Parathyroid adenoma (tissue), 2 donors: ENCODE measurements around the gene VAPB.

Experiments
- H2AFZ ChIP-seq: fragments of 300-600 bp; sonication (generic); one replicate; pipeline ENCODE4 v1.7.0; 2017; ENCODE audit warnings: antibody characterized with exemption, mild to moderate bottlenecking
- H3K27ac ChIP-seq: fragments of 300-600 bp; sonication (generic); one replicate; pipeline ENCODE4 v1.7.0; 2017
- H3K27me3 ChIP-seq: fragments of 300-600 bp; sonication (generic); one replicate; pipeline ENCODE4 v1.7.0; 2017; ENCODE audit warnings: low read length; ENCODE audit not compliant: control insufficient read depth, insufficient read depth
- H3K36me3 ChIP-seq: fragments of 300-600 bp; sonication (generic); one replicate; pipeline ENCODE4 v1.7.0; 2017; ENCODE audit warnings: low read length; ENCODE audit not compliant: control insufficient read depth, insufficient read depth
- H3K4me1 ChIP-seq: fragments of 300-600 bp; sonication (generic); one replicate; pipeline ENCODE4 v1.7.0; 2017; ENCODE audit warnings: control low read depth
- H3K4me2 ChIP-seq: fragments of 300-600 bp; sonication (generic); one replicate; pipeline ENCODE4 v1.7.0; 2017; ENCODE audit warnings: low read length
- H3K4me3 ChIP-seq: fragments of 300-600 bp; sonication (generic); one replicate; pipeline ENCODE4 v1.7.0; 2017; ENCODE audit warnings: low read depth, low read length
- H3K79me2 ChIP-seq: fragments of 300-600 bp; sonication (generic); one replicate; pipeline ENCODE4 v1.7.0; 2017; ENCODE audit warnings: control low read depth
- H3K9ac ChIP-seq: fragments of 300-600 bp; sonication (generic); one replicate; pipeline ENCODE4 v1.7.0; 2017; ENCODE audit warnings: mild to moderate bottlenecking
- H3K9me3 ChIP-seq: fragments of 300-600 bp; sonication (generic); one replicate; pipeline ENCODE4 v1.7.0; 2017; ENCODE audit warnings: low read length; ENCODE audit not compliant: control insufficient read depth
- CTCF ChIP-seq: fragments of 300-600 bp; sonication (generic); IDR thresholded peaks from one replicate; pipeline ENCODE4 v1.7.0; 2017; ENCODE audit warnings: antibody characterized with exemption, mild to moderate bottlenecking
- donor health status: primary hyperparathyroidism.

The VAPB gene

GRCh38 chr20:58478141-58478805 lies 89.2 kb downstream of the VAPB start:
- H3K79me2 ChIP-seq = no peaks in the 10 kb centered on the region
- no peak overlapping the region for H3K27ac ChIP-seq
- H3K36me3 ChIP-seq = no peaks in the 10 kb centered on the region
- TF ChIP-seq CTCF = no peak
- H3K9me3 ChIP-seq = no peaks in the 10 kb centered on the region
- no peak overlapping the region for H3K4me2 ChIP-seq
- no peak overlapping the region for H3K9ac ChIP-seq
- H3K4me1 ChIP-seq = no peaks in the 10 kb centered on the region
- H2AFZ ChIP-seq = no peak overlapping the region
- no peaks in the 10 kb centered on the region for H3K27me3 ChIP-seq
- H3K4me3 ChIP-seq = no peak overlapping the region

GRCh38 chr20:58479726-58480440 lies 90.9 kb downstream of the VAPB start:
- TF ChIP-seq CTCF = no peak
- no peaks in the 10 kb centered on the region for H3K36me3 ChIP-seq
- no peak overlapping the region for H3K4me2 ChIP-seq
- no peak overlapping the region for H3K9ac ChIP-seq
- no peak overlapping the region for H3K27ac ChIP-seq
- H3K4me3 ChIP-seq = no peak overlapping the region
- no peaks in the 10 kb centered on the region for H3K79me2 ChIP-seq
- H3K9me3 ChIP-seq = no peaks in the 10 kb centered on the region
- no peaks in the 10 kb centered on the region for H3K27me3 ChIP-seq
- H3K4me1 ChIP-seq = no peaks in the 10 kb centered on the region
- no peak overlapping the region for H2AFZ ChIP-seq

GRCh38 chr20:58480551-58481336 lies 91.7 kb downstream of the VAPB start:
- Histone ChIP-seq H3K4me3 (no peak overlapping the region), H3K9me3 (no peaks in the 10 kb centered on the region), H3K27me3 (no peaks in the 10 kb centered on the region), H3K4me2 (no peak overlapping the region), H3K27ac (no peak overlapping the region), H2AFZ (no peak overlapping the region), H3K4me1 (no peaks in the 10 kb centered on the region), H3K9ac (no peak overlapping the region), H3K36me3 (no peaks in the 10 kb centered on the region), H3K79me2 (no peaks in the 10 kb centered on the region)
- TF ChIP-seq CTCF = no peak

- H3K27me3 ChIP-seq = no peaks in the 10 kb centered on the region
- H3K9ac ChIP-seq = no peak overlapping the region
- no peak overlapping the region for H2AFZ ChIP-seq
- TF ChIP-seq CTCF = no peak
- H3K36me3 ChIP-seq = no peaks in the 10 kb centered on the region
- no peak overlapping the region for H3K4me3 ChIP-seq
- no peak overlapping the region for H3K4me2 ChIP-seq
- no peaks in the 10 kb centered on the region for H3K79me2 ChIP-seq
- H3K4me1 ChIP-seq = no peaks in the 10 kb centered on the region
- H3K9me3 ChIP-seq = no peaks in the 10 kb centered on the region
- H3K27ac ChIP-seq = no peak overlapping the region
These were observed 92.5 kb downstream of the VAPB start for GRCh38 chr20:58481481-58482021.
